Smooth muscle cell of the brain vasculature (primary cell): Measurements from ENCODE around the gene SLC17A9.

ENCODE experiments used
- DNase-seq: peaks from one replicate; pipeline ENCODE4 v3.0.0-alpha.2; 2012; ENCODE audit warnings: low read depth, low spot score

SLC17A9 gene

DNA sequence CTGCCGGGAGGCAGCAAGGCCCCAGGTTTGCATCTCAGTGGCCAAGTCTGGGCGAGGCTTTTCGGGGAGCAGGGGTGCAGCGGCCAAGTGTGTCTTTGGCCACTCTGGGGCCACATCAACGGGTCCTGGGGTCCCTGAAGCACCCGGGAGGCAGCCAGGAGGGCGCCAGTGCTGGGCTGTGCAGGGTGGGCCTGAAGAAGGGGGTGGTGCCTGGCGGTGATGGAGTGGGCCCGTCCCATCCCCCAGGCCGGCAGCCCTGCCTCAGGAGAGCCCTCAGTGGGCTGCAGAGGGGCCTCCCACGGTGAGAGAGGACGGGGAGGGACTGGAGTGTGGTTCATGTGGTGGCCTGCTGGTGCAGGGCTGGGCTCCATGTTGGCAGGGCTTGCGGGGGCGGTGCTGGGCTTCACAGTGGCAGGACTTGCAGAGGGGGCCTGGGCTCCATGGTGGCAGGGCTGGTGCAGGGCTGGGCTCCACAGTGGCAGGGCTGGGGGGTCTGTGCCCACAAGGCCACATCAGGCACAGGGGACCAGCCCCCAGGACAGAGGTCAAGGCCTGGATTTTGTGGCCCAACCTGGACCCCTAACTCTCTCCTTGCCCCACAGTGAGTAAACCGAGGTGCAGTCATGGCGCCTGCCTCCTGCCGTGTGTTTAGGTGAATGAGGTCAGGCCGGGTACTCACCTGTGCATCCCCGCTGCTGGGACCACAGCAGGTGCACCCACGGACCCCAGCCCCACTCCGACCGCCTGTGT, 64.7 kb downstream of the SLC17A9 start:
- no peak for DNase-seq

DNA sequence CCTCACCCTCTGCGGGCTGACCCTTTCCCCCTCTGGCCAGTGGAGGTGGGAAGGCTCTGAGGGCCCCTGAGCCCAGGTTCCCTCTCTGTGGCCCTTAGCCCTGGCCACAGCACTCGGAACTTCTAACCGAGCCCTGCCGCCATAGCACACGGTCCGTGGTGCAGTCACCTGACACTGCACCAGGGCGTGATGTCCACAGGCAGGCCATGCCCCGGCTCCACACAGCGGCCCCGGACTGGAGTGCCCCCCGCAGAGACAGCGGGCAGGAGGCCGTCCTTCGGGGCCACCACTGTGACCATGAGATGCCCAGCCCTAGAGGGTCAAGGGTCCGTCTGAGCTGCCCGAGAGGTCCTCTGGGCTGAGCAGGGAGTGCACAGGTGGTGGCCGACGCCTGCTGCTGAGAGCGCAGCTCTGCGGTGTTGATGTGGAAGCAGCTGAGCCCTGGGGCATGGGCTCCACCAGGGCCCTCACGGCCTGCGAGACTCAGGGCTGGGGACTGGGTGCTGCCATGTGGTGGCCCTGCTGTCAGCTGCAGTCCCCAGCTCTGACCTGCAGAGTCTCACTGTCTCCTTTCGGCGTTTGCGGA, 65.4 kb downstream of the SLC17A9 start:
- DNase-seq, result no peak
